ENCODE measurements around the gene DHRS11. TPM values are rescaled to one million over a fixed set of nuclear protein-coding genes. Genes with fewer than 3 reads are reported as not detected.
A peak's percentile ranks its signal among the peaks of the same experiment; 100 is the strongest.

DHRS11 gene
- total and polyA plus RNA-seq, 2 experiments from 2014 or later: 3.1 to 4.7 TPM

DNA sequence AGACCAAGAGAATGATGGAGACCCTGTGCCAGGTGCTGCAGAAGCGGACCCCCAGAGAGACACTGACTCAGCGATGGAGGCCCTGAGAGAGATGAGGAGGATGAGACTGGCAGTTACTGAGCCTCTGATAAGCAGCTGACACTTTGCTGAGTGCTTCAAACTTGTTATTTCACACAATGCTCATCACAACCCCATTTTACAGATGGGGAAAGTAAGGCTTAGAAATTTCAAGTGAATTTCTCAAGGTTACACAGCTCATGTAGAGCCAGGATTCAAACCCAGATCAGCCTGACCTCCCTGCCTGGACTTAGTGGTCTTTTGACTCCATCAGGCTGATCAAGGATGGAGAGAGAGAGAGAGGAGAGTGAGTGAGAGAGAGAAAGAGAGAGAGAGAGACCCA is 36.9 kb downstream of the DHRS11 start:
- DNase-seq: no peak
- Histone ChIP-seq H3K36me3 (ENCODE audit: low read depth) (no peaks in the 10 kb centered on the region), H3K9me2 (ENCODE audit: insufficient read depth) (no peaks in the 10 kb centered on the region), H3K4me1 (ENCODE audit: insufficient read depth) (no peaks in the 10 kb centered on the region), H3K27me3 (replicated peaks; ENCODE audit: insufficient read depth) (no peaks in the 10 kb centered on the region; the same call in 1 of the 2 replicates), H3K9me3 (ENCODE audit: low read depth) (no peaks in the 10 kb centered on the region), H3K27ac (no peak overlapping the region), H3K79me2 (ENCODE audit: insufficient read depth) (no peaks in the 10 kb centered on the region), H3K4me2 (ENCODE audit: unreplicated experiment) (no peak overlapping the region), H2AFZ (no peak overlapping the region), H3K9ac (no peak overlapping the region), H3F3A (ENCODE audit: insufficient read depth) (no peaks in the 10 kb centered on the region), H4K20me1 (ENCODE audit: insufficient read depth) (no peaks in the 10 kb centered on the region), H3K4me3 (no peak overlapping the region)
- TF ChIP-seq EZH2phosphoT487 (IDR thresholded peaks at IDR 0.05; ENCODE audit: insufficient read depth, low read depth) (no peak), EZH2 (IDR thresholded peaks at IDR 0.05; ENCODE audit: insufficient read depth, poor library complexity, severe bottlenecking) (no peak)
- in situ Hi-C loops (cut with MboI): loop anchor here (5.0 to 25.0 kb wide), 2 partner anchors 419 to 609 kb away; no protein-coding TSS in a partner anchor
- WGBS, 2 experiments (ENCODE audit: low coverage in 1 of 2, low lambda C conversion rate in 2 of 2, missing lambda C conversion rate in 2 of 2): 82 to 85% methylated on average over 2 of the region's 2 CpGs

DNA sequence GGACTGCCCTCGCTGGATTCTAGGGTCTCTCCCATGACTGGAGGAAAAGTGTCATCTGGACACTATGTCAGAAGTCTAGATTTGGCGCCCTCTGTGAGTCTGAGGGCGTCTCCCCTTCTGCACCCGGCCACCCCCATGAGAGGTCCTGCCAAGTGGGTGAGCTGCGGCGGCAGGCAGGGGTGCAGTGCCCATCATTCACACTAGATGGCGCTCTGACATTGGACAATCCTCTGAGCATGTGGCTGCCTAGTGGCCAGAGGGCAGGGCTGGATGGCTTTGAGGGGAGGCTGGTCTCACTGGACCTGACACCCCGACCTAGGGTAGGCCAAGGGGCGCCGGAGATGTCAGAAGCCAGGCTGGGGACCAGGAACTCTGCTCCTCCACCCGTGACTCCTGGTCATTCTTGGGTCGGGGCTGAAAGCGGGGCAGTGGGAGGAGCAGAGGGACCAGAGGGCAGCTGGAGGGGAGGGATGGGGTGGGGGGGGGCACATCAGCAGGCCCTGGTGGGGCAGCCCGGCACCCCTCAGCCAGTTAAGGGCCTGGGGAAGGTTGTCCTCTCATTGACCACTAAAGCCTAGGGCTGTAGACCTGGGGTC is 37.7 kb downstream of the DHRS11 start:
- no peak overlapping the region for H3K9ac ChIP-seq
- no peaks in the 10 kb centered on the region for H3F3A ChIP-seq (ENCODE audit: insufficient read depth)
- no peaks in the 10 kb centered on the region; the same call in 1 of the 2 replicates for H3K27me3 ChIP-seq (replicated peaks; ENCODE audit: insufficient read depth)
- no peaks in the 10 kb centered on the region for H3K9me3 ChIP-seq (ENCODE audit: low read depth)
- WGBS, 2 experiments (ENCODE audit: low coverage in 1 of 2, low lambda C conversion rate in 2 of 2, missing lambda C conversion rate in 2 of 2): 20 to 21% methylated on average over 14 of the region's 14 CpGs
- no peaks in the 10 kb centered on the region for H3K36me3 ChIP-seq (ENCODE audit: low read depth)
- H3K4me3 ChIP-seq: no peak overlapping the region
- no peak overlapping the region for H3K4me2 ChIP-seq (ENCODE audit: unreplicated experiment)
- DNase-seq: peak; percentile 72
- H3K4me1 ChIP-seq (ENCODE audit: insufficient read depth): no peaks in the 10 kb centered on the region
- H3K27ac ChIP-seq: no peak overlapping the region
- in situ Hi-C loops (cut with MboI): loop anchor here (5.0 to 25.0 kb wide), 2 partner anchors 418 to 608 kb away; no protein-coding TSS in a partner anchor
- no peak overlapping the region for H2AFZ ChIP-seq
- no peaks in the 10 kb centered on the region for H4K20me1 ChIP-seq (ENCODE audit: insufficient read depth)
- TF ChIP-seq EZH2phosphoT487 (IDR thresholded peaks at IDR 0.05; ENCODE audit: insufficient read depth, low read depth): no peak
- TF ChIP-seq EZH2 (IDR thresholded peaks at IDR 0.05; ENCODE audit: insufficient read depth, poor library complexity, severe bottlenecking): no peak
- no peaks in the 10 kb centered on the region for H3K79me2 ChIP-seq (ENCODE audit: insufficient read depth)
- no peaks in the 10 kb centered on the region for H3K9me2 ChIP-seq (ENCODE audit: insufficient read depth)

GRCh38 chr17:36629970-36630502 is 38.4 kb downstream of the DHRS11 start:
- DNase-seq: no peak
- no peak overlapping the region for H3K27ac ChIP-seq
- H3K4me3 ChIP-seq: no peak overlapping the region
- no peaks in the 10 kb centered on the region for H3K36me3 ChIP-seq (ENCODE audit: low read depth)
- no peak overlapping the region for H2AFZ ChIP-seq
- 77% methylated on average over 8 of the region's 8 CpGs for WGBS, 2 experiments (ENCODE audit: low coverage in 1 of 2, low lambda C conversion rate in 2 of 2, missing lambda C conversion rate in 2 of 2)
- no peak overlapping the region for H3K9ac ChIP-seq
- H3K27me3 ChIP-seq (replicated peaks; ENCODE audit: insufficient read depth): peaks cover 3% of the 10 kb centered on the region; the same call in 1 of the 2 replicates
- no peaks in the 10 kb centered on the region for H3K4me1 ChIP-seq (ENCODE audit: insufficient read depth)
- H3K9me2 ChIP-seq (ENCODE audit: insufficient read depth): no peaks in the 10 kb centered on the region
- no peaks in the 10 kb centered on the region for H3K79me2 ChIP-seq (ENCODE audit: insufficient read depth)
- in situ Hi-C loops (cut with MboI): loop anchor here (5.0 to 25.0 kb wide), 2 partner anchors 417 to 607 kb away; no protein-coding TSS in a partner anchor
- H3F3A ChIP-seq (ENCODE audit: insufficient read depth): no peaks in the 10 kb centered on the region
- TF ChIP-seq EZH2 (IDR thresholded peaks at IDR 0.05; ENCODE audit: insufficient read depth, poor library complexity, severe bottlenecking) (no peak), EZH2phosphoT487 (IDR thresholded peaks at IDR 0.05; ENCODE audit: insufficient read depth, low read depth) (no peak)
- H3K9me3 ChIP-seq (ENCODE audit: low read depth): no peaks in the 10 kb centered on the region
- H3K4me2 ChIP-seq (ENCODE audit: unreplicated experiment): no peak overlapping the region
- no peaks in the 10 kb centered on the region for H4K20me1 ChIP-seq (ENCODE audit: insufficient read depth)

- TF ChIP-seq EZH2phosphoT487 (IDR thresholded peaks at IDR 0.05; ENCODE audit: insufficient read depth, low read depth) (no peak), EZH2 (IDR thresholded peaks at IDR 0.05; ENCODE audit: insufficient read depth, poor library complexity, severe bottlenecking) (no peak)
- Histone ChIP-seq H3K27me3 (replicated peaks; ENCODE audit: insufficient read depth) (peaks cover 5% of the 10 kb centered on the region; the same call in 1 of the 2 replicates), H3K4me3 (no peak overlapping the region), H3K9me3 (ENCODE audit: low read depth) (no peaks in the 10 kb centered on the region), H4K20me1 (ENCODE audit: insufficient read depth) (no peaks in the 10 kb centered on the region), H3K36me3 (ENCODE audit: low read depth) (no peaks in the 10 kb centered on the region), H3K9ac (no peak overlapping the region), H3K79me2 (ENCODE audit: insufficient read depth) (no peaks in the 10 kb centered on the region), H3K4me1 (ENCODE audit: insufficient read depth) (no peaks in the 10 kb centered on the region), H3K9me2 (ENCODE audit: insufficient read depth) (no peaks in the 10 kb centered on the region), H3K4me2 (ENCODE audit: unreplicated experiment) (no peak overlapping the region), H2AFZ (no peak overlapping the region), H3K27ac (no peak overlapping the region), H3F3A (ENCODE audit: insufficient read depth) (no peaks in the 10 kb centered on the region)
- WGBS, 2 experiments (ENCODE audit: low coverage in 1 of 2, low lambda C conversion rate in 2 of 2, missing lambda C conversion rate in 2 of 2): 40 to 49% methylated on average over 4 of the region's 4 CpGs
- in situ Hi-C loops (cut with MboI): loop anchor here (25.0 kb wide), 1 partner anchor 606 kb away; no protein-coding TSS in a partner anchor
- DNase-seq: no peak
Measured at GRCh38 chr17:36631022-36631421, 39.3 kb downstream of the DHRS11 start.

Data from GM23248 (cell line).